RKO (cell line): ENCODE results near the gene RBL2.
"Not testable (repeated sequence)": the region's sequence is repeated elsewhere in the genome, so short reads cannot be mapped to it uniquely, and the experiment has no call there.

Source experiments
- DNase-seq: peaks from one replicate; pipeline ENCODE4 v3.0.0-alpha.2; 2016; ENCODE audit warnings: low spot score

Gene RBL2

DNA sequence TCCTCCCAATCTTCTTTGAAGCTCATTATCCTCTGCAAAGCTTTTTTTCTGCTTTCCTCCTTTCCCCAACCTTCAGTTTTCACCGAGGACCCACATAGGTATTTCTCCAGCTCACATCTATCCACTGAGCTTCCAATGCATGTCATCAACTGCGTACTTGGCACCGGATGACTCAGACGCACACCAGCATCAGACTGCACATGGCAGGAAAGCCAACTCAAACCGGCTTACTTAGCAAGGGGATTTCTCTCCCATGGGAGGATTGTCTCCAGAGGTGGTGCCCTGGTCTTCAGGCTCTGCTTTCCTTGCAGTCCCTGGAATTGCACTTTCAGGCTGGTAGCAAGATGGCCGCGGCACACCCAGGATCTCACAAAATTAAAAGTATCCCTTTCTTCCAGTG, 70.4 kb downstream of the RBL2 start:
- no peak for DNase-seq

DNA sequence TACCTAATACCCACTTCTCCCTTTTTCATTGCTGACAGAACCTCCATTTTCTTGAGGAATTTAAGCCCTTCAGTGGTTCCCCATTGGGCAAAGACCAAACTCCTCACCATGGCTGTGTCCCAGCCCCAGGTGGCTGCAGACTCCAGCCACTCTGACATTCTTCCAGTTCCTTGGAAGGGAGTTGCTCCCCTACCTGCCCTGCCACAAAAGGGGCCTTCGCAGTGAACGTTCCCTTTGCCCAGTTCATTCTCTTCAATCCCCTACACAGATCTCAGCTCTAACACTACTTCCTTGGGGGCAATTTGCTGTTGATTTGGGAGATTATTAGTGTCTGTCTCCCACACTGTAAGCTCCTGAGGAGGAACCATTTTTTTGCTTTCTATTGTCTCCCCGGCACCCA, 72.0 kb downstream of the RBL2 start:
- no peak for DNase-seq

DNA sequence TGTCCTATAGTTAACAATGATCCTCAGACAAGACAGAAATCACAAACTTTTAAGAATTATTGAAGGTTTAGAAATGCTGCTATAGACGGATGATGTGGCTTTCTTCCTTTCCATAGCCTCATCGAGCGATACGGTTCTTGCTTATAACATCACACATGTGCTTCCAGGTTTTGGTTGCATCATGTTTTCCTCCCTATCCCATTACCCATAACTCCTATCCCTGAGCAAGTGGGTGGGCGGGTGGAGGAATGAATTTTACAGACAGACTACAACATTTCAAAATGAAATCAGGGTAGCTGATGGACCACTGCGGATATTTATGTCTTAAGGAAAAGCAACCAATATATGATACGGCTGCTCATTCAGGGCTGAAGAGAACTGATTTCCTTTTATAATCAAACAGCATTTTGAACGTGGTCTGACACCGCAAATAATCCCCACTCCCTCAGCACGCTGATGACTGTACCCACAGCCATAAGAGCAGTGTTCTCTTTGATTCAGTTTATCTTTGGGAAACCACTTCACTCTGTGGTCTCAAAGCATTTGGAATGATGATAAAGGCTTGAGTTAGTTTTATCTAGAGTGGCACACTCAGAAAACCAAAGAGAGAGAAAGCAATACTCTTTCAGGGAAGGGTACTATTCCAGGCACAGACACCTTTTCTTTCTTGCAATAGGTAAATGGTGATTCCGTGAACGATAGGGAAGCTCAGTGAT, 73.4 kb downstream of the RBL2 start:
- no peak for DNase-seq

DNA sequence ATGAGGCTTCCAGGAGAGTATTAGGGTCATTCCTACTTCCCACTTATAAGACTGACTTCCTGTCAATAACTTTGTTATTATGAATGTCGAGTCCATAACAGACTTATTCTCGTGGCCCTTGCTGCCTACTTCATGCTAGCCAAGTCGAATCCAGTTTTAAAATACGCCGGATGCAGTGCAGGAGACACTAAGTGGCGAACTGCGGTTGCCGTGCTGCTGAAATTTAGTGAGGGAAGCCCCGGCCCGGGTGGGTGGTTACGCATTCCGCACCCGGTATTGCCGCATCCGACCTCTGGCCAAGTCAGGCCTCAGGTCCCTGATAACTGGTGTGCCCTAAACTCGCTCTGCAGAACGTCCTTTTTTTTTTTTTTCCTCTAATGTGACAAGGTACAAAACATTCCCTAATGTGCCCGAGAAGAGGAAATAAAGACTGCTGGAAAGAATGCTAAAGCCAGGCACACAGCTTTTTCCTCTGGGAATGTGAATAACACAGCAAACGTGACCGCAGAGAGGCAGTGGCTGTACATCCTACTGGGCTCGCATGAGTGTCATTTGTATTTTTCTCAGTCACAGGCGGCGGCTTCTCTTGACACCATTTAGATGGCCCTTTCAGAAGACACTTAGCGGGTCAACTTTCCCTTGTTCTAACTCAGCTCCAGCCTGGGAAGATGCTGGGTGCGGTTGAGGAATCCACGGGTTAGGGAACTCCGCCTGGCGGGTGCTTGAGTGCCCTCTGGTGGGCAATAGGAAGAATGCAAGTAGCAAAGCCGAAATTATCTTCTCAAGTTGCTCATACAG, 75.8 kb downstream of the RBL2 start:
- peak; percentile 69 for DNase-seq

DNA sequence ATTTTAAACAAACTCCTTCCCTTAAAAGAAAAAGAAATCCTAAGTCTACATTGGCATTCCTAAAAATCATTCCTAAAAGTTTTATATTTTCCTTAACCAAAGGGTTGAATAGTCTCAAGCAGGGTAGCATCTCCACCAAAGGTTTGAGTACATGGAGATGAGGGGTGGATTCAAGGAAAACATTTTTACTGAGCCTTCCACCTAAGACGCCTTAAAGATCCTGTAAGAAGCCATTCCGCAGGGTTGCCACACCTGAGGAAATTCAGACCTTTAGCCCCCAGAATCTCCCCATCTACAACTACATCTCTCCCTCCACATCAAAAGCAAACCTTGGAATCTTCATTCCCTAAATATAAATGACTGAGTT, 76.4 kb downstream of the RBL2 start:
- no peak for DNase-seq

DNA sequence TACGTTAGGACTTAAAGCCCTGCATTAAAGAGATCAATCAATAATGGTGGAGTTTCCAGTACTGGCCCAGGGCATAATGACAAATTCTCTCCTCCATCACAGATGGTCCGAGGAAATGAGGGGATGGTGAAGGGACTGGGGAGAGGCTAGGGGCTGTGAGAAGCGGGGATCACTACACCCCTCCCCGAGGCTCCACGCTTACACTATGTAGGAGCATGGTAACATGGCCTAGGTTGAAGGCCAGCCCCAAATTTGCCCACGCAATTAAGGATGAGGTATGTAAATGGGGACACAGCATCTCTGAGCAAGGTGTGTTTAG, 76.8 kb downstream of the RBL2 start:
- DNase-seq: no peak

DNA sequence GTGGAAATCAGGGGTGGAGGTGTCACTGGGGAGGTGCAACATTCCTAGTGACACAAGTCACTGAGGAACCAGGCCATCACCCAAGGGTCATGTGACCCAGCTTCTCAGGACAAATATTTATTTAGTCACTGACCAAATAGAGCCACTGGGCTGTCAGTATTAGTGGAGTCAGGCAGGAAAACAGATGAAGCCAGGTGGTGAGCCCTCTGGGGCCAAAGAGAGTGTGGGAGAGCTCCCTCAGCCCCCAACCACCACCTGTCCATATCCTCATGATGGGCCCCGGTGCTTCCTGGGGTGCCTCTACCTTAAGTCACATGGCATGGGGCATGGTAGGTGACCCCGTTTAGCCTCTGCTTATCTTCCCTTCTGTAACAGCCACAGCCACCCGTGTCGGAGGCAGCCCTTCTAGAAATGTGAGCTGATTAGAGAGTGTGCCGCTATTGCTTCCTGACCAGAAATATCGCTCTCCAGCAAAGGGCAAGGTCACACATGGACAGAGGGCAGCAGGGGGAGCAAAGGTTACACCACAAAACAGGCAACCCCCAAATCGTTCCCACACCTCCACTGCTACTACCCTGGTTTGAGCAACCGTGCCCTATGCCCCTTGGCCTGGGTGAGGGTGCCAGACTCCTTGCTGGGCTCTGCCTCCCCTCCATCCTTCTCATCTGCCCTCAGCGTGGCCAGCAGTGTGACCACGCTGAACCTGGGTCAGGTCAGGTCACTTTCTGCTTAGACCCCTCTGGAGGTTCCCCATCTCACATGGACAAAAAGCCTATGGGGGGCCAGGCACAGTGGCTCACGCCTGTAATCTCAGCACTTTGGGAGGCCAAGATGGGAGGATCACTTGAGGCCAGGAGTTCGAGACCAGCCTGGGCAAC, 77.4 kb downstream of the RBL2 start:
- DNase-seq: no peak

DNA sequence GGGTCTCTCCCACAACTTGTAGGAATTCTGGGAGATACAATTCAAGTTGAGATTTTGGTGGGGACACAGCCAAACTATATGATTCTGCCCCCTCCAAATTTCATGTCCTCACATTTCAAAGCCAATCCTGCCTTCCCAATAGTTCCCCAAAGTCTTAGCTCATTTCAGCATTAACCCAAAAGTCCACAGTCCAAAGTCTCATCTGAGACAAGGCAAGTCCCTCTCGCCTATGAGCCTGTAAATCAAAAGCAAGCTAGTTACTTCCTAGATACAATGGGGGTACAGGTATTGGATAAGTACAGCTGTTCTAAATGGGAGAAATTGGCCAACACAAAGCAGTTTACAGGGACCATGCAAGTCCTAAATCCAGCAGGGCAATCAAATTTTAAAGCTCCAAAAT, 78.5 kb downstream of the RBL2 start:
- DNase-seq: not testable (repeated sequence)

DNA sequence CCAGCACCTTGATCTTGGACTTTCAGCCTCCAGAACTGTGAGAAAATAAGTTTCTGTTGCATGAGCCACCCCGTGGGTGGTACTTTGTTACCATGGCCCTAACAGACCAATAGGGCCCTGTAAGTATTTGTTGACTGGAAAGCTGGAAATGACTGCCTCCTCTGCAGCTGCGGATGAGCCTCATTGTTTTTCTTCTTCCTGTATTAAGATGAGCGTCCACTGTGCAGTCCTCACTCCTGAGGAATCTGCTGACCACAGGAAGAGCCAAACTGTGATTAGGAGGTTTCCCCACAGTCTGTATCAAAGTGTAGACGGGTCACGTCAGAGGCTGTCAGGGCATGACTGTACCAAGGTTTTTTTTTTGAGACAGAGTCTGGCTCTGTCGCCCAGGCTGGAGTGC, 81.0 kb downstream of the RBL2 start:
- DNase-seq: peak; percentile 13

DNA sequence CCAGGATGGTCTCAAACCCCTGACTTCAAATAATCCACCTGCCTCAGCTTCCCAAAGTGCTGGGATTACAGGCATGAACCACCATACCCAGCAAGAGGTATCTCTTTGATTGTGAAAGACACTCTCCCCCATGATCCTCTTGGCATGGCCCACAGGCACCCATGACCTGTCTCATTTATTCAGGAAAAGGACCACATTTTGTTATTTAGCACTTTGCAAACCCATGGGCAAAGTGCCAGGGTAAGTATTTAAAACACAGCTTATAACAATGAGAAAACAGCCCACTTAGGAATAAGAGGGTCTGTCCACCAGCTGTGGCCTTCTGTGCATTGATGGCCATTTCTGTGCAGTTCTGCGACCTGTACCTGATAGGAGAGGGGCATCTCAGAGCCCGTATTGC, 81.5 kb downstream of the RBL2 start:
- DNase-seq: no peak

DNA sequence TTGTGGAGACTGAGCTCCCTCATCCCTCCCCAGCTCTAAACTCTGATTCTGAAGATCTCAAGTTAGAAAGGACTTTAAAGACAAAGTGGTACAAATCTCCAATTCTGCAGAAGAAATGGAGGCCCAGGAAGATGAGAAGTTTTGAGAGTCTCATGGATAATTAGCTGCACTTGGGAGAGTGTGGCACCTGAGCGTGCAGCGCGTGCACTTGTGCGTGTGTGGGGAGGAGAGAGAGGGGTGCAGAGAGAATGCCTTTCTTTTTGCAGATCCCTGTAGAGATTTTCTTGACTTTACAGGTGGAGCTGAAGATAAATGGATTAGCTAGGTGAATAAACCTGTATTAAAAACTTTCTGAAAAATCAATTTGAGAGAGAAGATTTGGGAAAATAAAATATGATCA, 83.6 kb downstream of the RBL2 start:
- DNase-seq: no peak

DNA sequence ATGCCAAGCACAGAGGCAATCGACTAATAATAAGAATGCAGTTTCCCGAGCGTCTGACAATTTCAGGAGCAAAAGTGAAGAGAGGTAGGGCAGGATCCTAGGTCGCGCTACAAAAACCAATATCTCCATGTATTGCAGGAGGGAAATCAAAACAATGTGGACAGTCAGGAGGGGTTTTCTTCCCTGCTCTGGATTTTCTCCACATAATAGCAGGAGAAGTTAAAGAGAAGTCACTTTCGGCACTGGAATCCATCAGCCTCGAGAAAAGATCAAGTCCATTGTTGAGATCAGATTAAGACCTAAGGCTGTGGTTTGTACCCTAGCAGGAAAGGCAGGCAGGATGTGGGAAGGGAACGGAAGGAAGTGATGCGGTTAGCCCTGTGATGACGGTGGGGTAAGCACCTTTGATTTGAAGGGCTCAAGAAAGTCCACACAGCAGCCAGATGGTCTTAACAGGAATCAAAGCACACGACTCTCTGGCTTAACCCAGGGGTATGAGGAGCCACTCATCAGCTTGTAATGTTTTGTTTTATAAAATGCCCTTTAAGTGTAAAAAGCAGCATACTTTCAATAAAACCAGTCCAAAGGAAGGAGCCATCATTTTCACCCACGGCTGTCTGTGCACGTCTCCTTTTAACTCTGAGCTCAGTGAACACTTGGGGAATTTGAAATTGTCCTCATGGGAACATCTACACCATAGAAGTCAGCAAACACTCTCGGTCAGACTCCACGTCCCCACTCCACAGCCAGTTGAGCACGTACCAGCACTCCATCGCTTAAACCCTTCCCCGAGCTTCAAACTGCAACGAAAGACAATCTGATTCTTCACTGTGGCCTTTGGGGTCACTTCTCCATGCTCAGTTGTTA, 84.5 kb downstream of the RBL2 start:
- DNase-seq: no peak

DNA sequence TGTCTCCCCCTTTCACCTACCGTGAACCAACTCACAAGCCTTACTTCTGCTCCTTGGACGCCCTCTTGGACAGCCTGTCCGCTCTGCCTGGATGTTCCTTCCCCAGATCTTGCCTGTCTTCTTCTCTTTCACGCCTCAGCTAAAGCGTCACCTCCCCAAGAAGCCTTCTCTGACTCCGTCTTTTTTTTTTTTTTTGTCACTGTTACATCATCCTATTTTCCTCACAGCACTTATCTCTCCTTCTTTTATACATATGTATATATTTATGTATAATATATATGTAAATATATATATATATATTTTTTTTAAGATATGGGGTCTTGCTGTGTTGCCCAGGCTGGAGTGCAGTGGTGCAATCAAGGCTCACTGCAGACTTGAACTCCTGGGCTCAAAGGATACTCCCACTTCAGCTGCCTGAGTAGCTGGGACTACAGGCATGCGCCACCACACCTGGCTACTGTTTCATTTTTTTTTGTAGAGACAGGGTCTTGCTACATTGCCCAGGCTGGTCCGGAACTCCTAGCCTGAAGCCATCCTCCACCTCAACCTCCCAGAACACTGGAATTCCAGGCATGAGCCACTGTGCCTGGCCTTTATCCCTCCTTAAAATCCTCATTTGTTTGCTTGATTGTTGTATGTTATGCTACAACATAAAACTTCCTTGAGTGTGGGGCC, 85.3 kb downstream of the RBL2 start:
- no peak for DNase-seq

DNA sequence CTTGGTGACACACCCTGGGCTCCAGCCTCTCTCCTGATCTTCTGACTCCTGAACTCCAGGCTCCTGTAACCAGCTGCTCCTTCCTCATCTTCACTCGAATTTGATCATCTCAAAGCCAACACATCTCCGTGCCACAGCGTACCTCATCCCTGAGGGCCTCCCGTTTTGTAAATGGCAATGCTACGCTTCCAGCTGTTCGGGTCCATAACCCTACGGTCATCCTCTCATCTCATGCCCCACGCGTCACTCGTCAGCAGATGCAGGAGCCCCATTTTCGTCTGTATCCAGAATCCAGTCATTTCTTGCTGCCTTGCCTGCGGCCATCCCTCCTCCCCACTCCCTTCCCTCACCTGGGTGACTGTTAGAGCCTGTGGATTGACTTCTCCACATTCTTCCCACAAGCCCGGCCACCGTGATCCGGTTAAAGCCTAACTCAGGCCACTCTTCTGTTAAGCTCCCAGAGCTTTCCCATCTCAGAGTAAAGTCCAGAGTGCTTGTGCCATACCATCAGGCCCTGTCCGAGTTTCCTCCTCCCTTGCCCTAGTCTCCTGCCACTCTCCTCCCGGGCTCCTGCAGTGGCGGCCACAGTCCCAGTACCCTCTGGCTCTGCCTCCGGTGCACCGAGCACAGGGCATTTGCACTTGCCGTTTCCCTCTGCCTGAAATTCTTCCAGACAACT, 89.0 kb downstream of the RBL2 start:
- DNase-seq: no peak

DNA sequence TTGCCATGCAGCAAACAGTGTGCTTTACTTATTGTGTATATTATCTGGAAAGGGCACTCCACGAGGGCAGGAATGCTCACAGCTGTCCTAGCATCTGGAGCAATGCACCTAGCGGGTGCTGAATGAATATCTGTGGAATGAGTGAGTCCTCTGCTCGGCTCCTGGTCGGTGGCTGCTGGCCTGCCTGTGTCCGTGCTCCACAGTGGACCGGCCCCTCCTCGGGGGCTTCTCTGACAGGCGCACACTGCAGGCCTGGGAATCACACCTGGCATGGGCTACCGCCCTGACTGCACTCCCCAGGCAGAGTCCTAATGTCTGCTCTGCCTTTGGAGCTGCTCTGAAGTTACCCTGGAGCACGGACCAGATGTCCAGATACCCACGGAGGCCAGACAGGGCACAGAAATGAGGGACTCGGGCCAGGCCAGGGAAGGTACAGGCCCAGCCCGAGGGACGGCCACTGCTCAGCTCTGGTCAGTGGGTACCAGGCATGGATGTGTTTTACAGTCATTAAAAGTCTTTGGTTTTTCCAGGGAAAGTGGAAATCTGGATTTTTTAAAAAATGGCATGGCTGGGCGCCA, 89.8 kb downstream of the RBL2 start:
- no peak for DNase-seq

DNA sequence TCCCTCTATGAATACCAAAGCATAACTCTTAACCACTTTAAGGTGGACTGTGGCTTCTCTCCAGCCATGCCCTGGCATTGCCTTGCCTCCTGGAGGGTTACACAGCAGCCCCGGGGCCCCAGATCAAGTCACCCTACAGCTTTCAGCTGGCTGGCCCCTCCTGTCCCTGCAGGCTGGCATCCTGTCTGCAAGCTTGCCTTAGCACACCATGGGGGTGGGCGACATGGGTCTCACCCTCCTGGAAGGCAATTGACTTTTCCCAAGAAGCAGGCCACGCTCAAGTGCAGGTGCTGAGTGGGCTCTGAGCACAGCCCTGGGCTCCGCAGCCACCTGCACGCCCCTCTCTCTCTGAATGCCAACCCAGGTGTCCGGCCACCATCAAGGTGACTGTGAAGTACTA, 94.5 kb downstream of the RBL2 start:
- no peak for DNase-seq

DNA sequence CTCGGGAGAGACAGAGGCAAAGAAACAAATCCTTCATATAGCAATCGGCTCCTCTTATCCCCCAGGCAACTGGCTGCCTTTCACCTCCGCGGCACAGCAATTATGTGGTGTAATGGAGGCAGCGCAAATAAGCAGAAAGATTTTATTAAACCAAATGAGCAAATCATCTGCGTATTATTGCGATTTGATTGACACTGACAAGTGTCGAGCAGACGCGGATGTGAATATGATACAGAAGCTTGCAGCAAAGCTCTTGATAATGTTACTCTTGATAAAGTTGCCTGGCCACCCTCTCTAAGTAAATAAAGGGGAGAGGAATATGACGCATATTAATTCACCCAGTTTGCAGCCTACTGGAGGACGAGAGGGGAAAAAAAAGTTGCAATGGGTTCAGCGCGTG, 95.2 kb downstream of the RBL2 start:
- DNase-seq: no peak

DNA sequence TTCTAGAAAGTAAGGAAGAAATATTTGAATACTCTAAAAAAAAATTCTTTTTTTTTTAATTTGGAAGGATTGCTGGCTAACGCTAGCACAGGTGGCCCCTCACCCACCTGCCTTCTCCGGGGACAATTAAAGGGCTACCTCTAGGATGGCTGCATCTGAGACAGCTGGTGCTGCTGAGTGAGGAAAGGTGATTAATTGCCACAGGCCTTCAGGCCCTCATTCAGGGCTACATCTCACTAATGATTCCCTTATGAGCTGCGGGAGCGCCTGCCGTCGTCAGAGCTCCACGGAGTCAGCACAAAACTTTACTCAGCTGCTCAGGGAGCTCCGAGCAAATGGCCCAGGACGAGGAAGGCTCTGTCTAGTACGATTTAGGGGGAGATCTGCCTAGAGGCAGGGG, 95.8 kb downstream of the RBL2 start:
- DNase-seq: no peak

DNA sequence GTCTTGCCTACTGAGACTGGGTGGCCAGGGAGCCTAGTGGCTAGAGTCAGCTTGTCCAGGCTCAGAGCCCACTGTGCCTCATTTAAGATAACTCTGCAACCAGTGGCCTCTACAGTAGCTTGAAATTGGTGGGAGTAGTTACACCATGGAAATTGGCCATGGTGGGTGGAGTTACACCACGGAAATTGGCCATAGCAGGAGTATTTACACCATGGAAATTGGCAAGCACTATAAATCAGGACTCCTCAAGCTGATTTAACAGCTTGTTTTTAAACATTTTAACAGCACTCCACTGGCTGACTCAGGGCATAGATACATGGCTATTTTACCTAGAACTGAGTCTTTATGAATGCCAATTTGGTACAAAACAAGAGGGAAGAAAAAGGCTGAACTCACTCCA, 96.5 kb downstream of the RBL2 start:
- no peak for DNase-seq

DNA sequence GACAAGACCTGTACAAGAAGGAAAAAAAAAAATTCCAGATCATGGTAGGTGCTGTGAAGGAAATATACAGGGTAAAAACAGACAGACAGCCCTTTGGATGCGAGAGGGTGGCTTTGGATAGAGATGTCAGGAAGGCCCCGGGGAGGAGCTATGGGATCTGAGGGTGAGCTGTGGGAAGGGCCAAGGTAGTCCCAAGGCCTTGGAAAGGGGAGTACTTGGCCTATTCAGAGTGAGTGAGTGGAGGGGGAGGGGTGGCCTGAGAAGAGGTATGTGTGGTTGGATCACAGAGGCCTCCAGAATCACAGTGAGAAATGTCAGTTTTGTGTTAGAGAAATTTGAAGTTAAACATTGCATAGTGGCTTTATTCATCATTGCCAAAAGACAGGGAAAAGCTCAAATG, 99.9 kb downstream of the RBL2 start:
- DNase-seq: no peak

DNA sequence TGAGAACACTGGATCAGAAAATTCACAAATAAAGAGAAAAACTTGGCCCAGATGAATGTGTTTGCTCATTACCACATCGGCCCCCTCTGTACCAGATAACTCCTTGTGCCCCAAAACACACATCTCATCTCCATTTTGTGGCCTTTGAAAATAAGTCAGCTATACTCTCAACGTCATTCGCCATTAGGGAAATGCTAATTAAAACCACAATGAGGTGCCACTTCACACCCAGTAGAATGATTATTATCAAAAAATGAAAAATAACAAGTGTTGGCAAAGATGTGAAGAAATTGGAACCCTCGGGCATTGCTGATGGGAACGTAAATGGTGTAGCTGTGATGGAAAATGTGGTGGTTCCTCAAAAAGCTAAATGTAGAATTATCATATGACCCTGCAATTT, 103.4 kb downstream of the RBL2 start:
- no peak for DNase-seq
